Neural progenitor cell (in vitro differentiated cells): ENCODE results near the gene CEP350.

Source experiments
- EZH2 ChIP-seq: fragments of 200-600 bp; sonication (generic); IDR thresholded peaks from 2 replicates; pipeline ENCODE4 v1.6.1; 2017; ENCODE audit warnings: antibody characterized with exemption, mild to moderate bottlenecking, moderate library complexity
- TF ChIP-seq, protein P1 (sequence below): fragments of 200-600 bp; sonication (generic); IDR thresholded peaks from 2 replicates; pipeline ENCODE4 v1.5.1; 2017; ENCODE audit warnings: antibody characterized with exemption, mild to moderate bottlenecking

DNA sequence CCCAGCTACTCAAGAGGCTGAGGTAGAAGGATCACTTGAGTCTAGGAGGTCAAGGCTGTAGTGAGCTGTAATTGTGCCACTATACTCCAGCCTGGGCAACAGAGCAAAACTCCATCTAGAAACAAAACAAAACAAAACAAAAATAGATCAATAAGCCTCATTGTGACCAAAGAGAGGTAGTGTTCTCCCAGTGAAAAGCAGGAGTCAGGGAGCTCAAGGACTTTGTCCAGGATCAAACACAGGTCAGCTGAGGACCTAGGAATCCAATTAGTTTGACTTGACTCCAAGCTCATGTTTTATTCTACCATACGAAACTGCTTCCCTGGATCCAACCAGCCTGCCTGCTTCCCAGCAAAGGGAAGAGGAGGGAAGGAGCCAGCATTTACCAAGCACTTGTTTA is 178.6 kb downstream of the CEP350 start:
- TF ChIP-seq, protein P1, sequence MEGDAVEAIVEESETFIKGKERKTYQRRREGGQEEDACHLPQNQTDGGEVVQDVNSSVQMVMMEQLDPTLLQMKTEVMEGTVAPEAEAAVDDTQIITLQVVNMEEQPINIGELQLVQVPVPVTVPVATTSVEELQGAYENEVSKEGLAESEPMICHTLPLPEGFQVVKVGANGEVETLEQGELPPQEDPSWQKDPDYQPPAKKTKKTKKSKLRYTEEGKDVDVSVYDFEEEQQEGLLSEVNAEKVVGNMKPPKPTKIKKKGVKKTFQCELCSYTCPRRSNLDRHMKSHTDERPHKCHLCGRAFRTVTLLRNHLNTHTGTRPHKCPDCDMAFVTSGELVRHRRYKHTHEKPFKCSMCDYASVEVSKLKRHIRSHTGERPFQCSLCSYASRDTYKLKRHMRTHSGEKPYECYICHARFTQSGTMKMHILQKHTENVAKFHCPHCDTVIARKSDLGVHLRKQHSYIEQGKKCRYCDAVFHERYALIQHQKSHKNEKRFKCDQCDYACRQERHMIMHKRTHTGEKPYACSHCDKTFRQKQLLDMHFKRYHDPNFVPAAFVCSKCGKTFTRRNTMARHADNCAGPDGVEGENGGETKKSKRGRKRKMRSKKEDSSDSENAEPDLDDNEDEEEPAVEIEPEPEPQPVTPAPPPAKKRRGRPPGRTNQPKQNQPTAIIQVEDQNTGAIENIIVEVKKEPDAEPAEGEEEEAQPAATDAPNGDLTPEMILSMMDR: no peak
- TF ChIP-seq EZH2: no peak
